DMS79 treated with DMSO at 0.1 percent for 48 hours (cell line): ENCODE measurements around the gene CALU.
A peak's percentile ranks its signal among the peaks of the same experiment; 100 is the strongest.

Experiments
- DNase-seq: peaks from one replicate; lab custom pipeline; 2025; lab: John Stamatoyannopoulos, UW

Gene CALU

DNA sequence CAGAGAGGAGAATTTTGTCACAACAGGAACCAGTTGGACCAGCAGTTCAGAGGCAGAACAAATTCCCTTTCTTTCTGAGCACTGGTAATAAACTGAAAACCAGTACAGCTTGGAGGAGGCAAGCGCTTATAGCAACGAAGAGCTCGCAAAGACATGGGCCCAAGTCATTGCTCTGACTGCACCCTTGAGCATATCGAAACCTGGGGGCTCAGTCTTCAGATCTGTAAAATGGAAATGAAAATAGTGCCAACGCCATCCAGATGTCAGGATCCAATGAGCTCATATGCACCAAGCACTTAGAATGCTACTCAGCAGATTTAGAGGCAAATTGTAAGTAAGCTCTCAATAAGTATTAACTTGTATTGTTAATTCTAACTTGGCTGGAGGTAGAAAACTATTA lies 14.4 kb upstream of the CALU start:
- DNase-seq = no peak

DNA sequence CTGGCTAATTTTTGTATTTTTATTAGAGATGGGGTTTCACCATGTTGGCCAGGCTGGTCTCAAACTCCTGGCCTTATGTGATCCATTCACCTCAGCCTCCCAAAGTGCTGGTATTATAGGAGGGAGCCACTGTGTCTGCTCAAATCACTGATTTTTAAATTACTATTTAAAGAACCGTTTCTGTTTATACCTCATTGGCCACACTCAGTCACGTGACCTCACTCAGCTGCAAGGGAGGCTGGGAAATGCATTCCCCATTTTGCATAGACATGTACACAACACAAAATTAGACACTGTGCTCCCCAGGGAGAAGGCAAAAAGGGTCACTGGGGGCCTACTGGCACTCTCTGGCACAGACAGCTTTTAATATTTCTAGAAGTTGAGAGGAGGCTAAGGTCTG lies 13.6 kb upstream of the CALU start:
- DNase-seq = no peak

DNA sequence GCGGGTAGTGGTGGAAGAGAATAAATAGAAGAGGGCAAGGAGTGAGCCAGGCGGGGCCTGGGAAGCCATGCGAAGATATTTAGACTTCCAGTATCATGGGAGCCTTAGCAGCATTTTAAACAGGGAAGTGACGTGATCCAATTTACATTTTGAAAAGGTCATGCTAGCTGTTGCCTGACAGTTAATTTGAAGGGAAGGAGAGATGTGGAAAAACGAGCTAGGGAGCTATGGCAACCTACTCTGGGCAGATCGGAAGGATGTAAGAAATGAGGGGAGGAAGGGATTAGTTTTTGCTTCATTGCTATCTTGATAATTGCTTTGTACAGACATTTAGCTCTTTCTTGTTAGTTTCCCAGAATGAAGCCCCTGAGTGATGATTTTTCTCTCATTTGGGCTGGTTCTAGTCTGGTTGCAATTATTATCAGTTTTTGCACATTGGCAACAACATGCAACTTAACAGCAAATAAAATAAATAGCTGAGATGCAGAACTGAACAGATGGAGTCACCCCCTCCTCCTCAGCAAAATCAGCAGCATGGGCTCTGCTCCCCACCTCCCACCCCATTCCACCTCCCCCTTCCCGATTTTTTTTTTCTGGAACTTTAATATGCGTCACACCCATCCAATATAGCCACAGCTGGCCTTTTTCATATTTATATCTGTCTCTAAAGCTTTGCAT lies 13.0 kb upstream of the CALU start:
- no peak for DNase-seq

DNA sequence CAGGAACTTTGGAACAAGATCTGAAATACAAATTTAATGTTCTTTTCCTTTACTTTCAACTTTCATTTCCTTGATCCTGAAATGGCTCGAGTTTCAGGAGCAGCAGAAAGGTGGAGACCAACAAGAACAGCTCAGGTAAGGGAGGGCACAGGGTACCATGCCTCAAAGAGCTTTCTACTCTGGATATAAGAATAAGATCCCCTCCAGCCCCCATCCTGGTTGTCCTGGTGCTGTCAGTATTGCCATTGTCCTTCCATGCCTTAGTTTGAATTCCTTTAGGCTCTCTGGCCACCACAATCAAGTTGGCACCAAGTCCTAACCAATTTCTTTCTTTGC lies 12.5 kb upstream of the CALU start:
- DNase-seq = no peak

DNA sequence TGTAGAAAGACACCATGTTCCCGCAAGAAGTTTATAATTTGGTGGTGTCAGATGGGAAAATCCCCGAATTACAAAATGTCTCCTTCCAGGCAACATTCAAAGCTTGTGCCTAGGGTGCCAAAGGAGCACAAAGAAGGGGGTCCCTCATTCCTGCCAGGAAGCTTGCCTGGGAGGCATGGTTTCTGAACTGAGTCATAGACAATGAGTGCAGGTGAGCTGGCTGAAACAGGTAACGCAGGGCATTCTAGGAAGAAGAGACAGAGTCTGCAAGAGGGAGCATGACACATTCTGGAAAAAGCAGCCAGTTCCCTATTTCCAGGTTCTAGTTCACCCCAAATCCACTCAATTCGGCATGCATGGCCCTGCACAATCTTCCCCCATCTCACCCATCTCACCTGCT lies 11.9 kb upstream of the CALU start:
- no peak for DNase-seq

DNA sequence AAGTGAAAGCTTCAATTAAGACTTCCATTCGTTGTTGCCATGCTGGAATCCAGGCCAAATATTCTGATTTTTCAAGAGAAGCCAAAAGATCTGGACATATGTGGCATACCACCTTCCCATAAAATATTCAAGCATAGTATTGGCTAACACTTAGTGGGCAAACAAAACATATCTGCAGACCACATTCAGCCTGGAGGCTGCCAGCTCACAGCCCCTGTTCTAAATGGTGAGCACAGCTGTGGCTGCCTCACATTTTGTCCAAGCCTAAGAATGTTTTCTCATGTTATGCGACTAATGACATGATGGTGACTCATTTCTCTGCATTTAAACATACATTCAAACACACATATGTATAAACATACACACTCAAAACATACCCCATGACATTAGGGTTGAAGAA lies 10.6 kb upstream of the CALU start:
- no peak for DNase-seq

DNA sequence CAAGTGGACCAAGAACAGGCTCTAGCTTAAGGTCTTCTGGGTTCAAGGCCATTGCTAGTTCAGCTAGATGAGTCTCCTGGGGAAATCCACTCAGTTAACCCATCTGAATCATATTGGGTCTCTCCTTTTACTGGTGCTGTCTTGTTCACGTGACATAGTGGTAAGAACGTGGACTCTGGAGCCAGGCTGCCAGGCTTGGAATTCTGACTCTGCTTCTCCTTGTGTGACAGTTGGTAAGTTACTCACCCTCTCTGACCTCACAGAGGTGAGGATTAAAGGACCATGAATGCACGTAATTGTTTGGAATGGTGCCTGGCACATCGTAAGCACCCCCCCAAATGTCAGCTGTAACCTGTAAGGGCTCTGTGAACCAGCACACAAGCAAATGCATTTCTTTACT lies 9.7 kb upstream of the CALU start:
- DNase-seq = no peak

DNA sequence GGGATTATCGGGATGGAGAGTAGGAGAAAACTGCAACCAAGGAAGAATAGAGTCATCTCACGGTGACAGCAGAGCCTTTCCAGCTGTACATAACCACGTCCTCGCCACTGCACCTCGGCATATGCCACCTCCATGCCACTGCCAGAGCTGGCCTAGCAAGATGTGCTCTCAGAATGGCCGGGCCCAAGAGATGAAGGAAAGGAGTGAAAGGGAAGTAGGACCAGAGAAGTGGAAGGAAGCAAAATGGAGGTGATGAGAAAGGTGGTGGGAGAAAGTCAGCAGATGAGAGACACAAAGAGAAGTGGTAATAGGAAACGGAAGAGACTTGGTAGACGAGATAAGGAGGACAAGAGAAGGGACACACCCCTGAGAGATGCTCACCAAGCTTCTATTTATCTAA lies 8.0 kb upstream of the CALU start:
- DNase-seq = no peak

DNA sequence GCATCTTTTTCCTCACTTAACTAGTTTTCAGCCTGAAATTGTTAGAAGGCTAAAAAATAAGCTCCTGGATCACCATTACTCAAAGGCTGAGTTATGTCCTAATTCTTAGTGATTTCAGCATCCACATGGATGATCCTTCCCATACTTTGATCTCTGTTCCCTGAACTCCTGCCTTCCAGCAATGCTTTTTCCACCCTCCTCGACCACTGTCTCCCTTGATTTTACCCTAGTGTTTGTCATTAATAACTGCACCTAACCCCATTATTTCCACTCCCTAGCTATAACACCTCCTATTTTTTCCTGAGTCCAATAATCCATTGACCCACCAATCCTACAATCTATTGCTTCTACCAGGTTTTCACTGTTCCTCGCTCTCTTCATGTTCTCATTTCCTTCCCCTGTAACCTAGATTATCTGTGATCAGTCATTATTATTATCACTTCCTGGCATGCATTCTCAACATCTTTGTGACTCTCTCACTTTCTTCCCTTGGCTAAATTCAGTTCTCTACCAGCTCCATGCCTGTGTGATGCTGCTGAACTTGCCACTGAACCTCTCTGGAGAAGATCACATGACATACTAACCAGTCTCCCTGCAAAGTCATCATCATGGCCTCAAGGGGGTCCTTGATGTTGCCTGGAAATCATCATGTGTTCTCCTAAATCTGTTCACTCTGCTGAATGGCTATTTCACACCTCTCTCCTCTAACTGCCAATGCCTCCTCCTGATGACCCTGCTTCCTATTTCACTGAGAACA lies 6.5 kb upstream of the CALU start:
- no peak for DNase-seq

DNA sequence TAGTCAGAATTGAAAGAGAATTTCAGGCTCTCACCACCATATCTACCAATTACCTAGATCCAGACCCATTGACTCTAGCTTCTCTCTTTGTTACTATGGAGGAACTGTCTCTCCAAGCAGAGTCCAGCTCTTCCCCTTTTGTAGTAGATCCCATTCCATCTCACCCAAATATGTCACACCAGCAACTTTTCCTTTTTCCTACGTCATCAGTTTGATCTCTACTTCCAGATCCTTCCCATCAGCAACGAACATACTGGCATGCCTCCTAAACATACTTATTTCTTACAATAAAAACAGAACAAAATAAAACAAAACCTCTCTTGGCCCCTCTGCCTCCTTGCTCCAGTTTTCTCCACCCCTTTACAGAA lies 5.9 kb upstream of the CALU start:
- DNase-seq = no peak

DNA sequence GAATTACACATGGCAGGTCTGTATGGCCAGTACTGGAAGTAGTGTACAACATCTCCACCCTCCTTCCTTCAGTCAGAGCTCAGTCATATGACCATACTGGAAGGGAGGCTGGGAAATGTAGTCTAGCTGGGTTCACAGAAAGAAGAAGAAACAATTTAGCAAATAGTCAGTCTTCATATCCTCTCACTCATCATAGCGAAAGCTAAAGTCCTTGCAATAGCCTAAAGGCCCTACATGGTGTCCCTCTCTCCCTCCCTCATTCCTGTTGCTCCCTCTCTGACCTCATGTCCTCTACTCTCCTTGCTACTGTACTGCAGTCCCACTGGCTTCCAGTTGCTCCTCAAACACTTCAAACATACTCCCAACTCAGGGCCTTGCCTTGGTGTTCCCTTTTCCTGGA lies 4.3 kb upstream of the CALU start:
- DNase-seq = no peak

DNA sequence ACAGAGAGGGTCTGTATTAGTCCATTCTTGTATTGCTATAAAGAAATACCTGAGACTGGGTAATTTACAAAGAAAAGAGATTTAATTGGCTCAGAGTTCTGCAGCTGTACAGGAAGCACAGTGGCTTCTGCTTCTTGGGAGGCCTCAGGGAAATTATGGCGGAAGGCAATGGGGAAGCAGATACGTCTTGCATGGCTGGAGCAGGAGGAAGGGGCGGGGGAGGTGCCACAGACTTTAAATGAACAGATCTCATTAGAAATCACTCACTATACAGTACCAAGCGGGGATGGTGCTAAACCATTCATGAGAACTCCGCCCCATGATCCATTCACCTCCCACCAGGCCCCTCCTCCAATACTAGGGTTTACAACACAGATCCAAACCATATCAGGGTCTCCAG lies 3.7 kb upstream of the CALU start:
- DNase-seq = no peak

DNA sequence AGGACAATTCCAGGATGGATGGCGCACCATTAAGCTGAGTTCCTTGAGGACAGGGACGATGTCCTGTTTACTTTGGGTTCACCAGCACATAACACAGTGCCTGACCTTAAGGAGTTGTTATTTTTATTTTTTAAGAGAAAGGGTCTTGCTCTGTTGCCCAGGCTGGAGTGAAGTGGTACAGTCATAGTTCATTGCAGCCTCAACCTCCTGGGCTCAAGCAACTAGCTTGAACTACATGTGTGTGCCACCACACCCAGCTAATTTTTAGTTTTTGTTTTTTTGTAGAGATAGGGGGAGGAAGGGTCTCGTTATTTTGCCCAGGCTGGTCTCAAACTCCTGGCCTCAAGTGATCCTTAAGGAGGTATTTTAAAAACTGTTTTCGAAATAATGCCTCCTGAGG lies 1.7 kb upstream of the CALU start:
- no peak for DNase-seq

DNA sequence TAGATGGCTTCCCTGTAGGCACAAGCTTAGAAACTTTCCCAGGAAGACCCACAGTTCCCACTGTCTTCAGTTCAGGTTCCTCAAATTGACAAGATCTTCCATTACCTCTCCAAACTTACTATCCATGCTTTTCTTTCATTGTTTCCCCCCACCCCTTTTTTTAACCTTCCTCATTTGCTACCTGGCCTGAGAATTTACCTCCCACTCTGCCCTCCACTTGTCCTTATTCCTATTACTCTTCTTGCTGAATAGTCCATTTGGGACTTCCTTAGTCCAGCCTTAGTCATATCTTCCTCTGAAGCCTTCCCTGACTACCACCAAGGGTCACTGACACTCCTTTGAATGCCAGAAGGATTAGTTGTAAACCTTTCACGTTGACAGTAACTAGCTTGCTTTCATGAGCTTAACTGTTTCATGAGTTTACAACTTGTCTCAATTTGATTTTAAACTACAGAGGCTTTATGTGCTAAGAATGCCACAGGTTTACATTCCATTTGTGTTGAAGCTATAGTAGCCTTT lies 1.2 kb upstream of the CALU start:
- no peak for DNase-seq

DNA sequence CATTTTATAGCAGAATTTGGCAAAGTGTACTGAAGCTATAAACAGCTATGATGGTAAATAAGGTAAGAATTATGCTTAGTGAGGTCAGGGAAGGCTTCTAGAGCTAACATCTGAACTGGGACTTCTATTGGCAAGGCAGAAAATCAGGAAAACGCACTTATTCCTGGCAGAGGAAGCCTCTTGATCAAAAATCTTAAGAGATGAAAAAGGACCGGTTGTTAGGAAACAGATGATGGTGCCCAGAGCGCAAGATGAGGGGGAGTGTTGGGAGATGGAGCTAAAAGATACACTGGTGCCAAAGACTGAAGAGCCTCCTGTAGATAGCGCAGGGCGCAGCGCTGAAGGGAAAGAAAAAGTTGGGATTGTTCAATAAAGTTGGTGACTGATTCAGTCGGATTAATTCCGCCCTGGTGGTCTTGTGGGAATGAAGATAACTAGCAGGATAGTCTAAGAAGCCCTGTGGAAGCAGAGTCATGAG lies 550 bp upstream of the CALU start:
- peak; percentile 78 for DNase-seq

DNA sequence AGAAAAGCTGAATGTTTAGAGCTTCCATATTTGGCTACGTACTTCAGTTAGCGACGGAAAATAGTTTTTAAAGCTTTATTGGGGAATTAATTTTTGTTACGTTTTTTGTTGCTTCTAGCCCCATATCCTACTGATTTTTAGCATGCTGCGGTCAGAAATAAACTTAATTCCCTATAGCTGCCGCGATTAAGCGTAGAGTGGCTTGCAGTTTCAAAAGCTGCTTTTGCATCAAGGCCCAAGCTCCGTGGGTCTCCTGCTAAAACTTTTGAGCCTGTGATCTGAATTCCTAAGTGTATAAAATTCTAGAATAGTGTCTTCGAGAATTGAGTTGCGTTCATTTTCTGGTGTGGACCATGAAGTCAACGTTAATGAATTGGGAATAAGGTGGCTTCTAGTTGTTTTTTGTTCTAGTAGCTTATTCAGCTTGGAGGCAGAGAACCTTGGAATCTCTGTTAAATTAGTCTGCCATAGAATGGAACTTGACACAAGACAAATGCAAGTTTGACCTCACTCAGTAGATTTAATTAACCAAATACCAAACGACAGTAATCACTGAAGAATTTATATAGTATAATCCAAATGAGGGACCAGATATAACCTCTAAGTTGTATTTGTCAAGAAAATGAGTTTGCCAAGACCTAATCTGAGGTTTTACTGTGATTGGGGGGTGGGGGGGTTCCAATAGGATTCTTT lies 977 bp downstream of the CALU start:
- DNase-seq = no peak

DNA sequence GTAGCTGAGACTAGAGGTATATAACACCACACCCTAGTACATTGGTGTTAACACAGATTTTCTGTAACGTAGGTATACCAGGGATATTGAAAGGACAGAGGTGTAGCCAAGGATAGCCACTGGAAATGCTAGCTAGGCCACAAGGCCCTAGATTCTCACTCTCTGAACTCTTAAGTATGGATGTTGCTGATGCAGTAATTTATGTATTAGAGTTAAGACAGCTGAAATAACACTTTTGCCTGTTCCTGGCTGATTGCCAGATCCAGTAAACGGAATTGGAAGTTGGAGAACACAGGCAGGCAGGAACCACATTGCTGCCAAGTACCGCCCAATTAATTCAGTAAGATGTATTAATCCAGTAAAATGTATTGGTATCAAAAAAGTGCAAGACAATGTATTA lies 1.8 kb downstream of the CALU start:
- peak; percentile 28 for DNase-seq

DNA sequence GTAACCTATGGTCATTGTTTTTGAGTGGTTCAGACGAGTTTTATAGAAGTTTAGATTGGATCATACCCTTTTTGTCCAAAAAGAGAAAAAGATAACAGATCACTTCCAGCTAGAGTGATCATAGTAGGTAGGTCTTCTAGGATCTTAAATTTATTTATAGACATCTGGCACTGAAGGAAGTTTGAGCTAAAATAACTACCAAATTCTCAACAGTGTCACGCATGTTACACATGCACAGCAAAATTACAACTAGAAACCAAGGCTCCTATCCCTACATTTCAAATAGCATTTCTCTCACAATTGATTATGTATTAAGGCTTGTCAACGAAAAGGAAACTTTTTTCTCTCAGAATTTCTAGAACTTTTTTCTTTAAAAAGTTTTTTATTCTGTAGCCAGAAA lies 2.3 kb downstream of the CALU start:
- DNase-seq = no peak

DNA sequence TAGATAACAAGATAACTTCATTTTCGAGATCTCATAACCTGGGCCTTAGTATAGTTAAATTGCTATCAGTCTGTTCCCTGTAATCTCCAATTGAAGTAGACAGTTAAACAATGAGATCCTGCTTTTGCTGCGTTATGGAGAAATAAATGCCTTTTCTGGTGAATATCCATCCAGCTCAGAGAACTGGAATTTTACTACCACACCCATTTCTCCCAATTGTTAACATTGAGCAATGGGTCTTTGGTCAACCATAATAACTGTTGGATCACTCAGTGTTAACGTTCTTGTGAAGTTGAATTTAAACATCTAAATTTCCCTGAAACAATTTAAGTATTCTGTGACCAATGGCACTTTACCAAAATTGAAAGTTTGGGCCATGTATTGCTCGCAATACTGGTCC lies 3.0 kb downstream of the CALU start:
- no peak for DNase-seq

DNA sequence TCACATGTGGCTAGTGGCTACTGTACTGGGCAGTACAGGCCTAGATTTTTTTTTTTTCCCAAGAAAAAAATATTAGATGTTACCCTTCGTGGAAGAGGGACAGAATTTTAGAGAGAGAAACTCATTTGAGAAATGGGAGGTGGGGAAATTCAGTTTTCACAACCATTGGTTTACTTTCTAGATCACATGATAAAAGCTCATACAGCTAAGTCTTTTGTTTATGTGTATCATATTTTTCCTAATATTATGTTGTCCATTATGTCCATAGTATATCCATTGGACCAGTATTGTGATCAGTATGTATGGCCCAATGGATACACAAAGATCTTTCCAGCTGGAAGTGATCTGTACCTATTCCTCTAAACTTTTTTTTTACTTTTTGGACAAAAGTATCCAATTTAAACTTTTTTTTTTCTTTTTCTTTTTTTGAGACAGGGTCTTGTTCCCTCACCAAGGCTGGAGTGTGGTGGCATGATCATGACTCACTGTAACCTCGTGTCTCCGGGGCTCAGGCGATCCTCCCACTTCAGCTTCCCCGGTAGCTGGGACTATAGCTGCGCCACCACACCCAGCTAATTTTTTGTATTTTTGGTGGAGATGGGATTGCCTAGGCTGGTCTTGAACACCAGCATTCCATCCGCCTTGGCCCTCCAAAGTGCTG lies 4.1 kb downstream of the CALU start:
- no peak for DNase-seq

DNA sequence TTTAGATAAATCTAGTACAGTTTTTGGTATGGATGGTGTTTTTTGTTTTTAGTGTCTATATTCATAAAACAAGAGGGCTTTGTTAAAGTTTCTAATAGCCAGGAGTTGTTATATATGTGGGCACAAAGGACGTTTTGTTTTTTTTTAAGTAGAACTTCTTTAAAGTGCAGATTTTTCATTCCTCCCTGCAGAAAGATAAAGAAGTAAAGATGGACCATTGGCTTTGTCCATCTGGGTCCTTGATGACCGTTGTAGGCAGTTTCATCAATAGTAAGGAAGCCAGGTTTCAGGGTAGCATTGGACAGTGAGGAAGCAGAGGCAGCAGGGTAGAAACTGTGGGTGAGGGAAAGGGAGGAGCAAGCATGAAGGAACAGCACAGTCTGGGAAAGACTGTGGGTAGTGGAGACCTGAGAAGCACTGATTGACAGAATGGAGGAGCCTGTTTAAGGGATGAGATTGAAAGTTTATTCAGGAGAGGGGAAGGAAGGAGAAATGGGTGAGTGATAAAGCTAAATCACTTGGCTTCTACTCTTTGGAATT lies 5.3 kb downstream of the CALU start:
- DNase-seq = no peak

DNA sequence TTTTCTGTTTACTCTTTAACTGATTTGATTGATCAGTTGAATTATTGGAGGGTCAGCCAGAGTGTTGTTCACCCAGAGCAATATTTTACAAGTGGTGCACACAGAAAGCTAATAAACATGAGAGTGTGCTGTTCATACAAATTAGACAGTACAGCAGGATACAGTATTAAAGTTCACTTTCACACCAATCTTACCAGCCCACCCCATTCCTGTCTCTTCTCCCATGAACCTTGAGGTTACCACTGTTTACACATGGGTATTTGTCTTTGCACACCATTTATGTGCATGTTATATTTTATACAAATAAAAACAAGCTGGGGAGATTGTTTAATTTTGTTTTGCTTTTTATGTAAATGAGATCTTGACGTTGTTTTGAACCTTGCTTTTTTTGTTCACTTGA lies 6.5 kb downstream of the CALU start:
- no peak for DNase-seq
